Erythroblast (primary cell): ENCODE measurements around the gene SMIM44.

Source experiments
- GATA1 ChIP-seq: IDR thresholded peaks from 2 replicates; pipeline ENCODE4 v1.6.1; 2011; ENCODE audit warnings: low read depth, mild to moderate bottlenecking, control low read depth, low read length, moderate library complexity
- POLR2A ChIP-seq: IDR thresholded peaks from 2 replicates; pipeline ENCODE4 v1.6.1; 2011; ENCODE audit warnings: mild to moderate bottlenecking, low read length

DNA sequence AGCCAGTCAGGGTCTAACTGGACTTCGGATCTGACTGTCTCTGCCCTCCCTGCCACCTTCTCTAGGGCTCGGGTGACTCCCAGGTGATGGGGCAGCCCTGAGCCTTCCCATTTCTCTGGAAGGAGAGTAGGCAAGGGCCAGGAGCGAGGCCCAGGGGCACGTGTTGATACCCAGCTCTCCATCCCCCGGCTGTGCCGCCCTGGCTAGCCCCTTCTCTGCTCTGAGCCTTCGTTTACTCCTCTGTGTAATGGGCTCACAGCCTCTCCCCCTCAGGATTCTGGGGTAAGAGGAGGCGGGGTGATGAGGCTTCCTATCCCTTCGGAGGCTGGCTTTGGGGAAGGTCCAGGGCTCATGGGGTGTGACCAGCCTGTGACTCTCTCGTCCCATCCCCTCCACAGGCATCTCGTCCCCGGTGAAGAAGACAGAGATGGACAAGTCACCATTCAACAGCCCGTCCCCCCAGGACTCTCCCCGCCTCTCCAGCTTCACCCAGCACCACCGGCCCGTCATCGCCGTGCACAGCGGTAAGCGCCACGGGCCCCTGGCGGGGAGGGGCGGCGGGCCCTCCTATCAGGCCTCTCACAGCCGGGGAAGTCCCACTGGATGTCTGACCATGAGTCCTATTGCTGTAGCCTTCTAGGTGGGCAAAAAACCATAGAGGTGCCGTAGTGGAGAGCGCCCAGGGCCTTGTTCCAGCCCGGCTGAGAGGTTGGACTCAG, 34.5 kb downstream of the SMIM44 start:
- no peak for TF ChIP-seq POLR2A
- TF ChIP-seq GATA1, result no peak
